WTC11 (cell line): Measurements from ENCODE around the gene RXRA. TPM values are rescaled to one million over a fixed set of nuclear protein-coding genes. Genes with fewer than 3 reads are reported as not detected.

Experiments used
- ATAC-seq: fragments of 200-7000 bp; cut with Tn5 transposase; 2 replicates; pipeline ENCODE4 v1.10.0; 2021; ENCODE audit warnings: mild to moderate bottlenecking, moderate library complexity
- CTCF ChIA-PET: fragments of 300-600 bp; sonication (Branson Sonifier 250); formaldehyde crosslinking; loops from one replicate; lab custom pipeline; 2021; ENCODE audit warnings: antibody characterized with exemption; lab: Charles Lee
- POLR2A ChIA-PET: fragments of 350-600 bp; sonication (Branson Sonifier 250); formaldehyde crosslinking; loops from one replicate; lab custom pipeline; 2021; ENCODE audit warnings: antibody characterized with exemption; lab: Charles Lee
- DNase-seq: peaks from one replicate; pipeline ENCODE4 v3.0.0; 2021; ENCODE audit warnings: low spot score
- H3K27ac Mint-ChIP-seq: 2 replicates; pipeline ENCODE4 v1.8.0; 2021; ENCODE audit warnings: mixed read lengths
- H3K27me3 Mint-ChIP-seq: 2 replicates; pipeline ENCODE4 v1.8.0; 2021; ENCODE audit warnings: low read depth, mild to moderate bottlenecking, moderate library complexity, mixed read lengths
- H3K36me3 Mint-ChIP-seq: 2 replicates; pipeline ENCODE4 v1.8.0; 2021; ENCODE audit warnings: mixed read lengths
- H3K4me1 Mint-ChIP-seq: 2 replicates; pipeline ENCODE4 v1.8.0; 2022; ENCODE audit warnings: mixed read lengths
- H3K4me3 Mint-ChIP-seq: 2 replicates; pipeline ENCODE4 v1.8.0; 2021; ENCODE audit warnings: mild to moderate bottlenecking, moderate library complexity, mixed read lengths
- H3K9me3 Mint-ChIP-seq: 2 replicates; pipeline ENCODE4 v1.8.0; 2021; ENCODE audit warnings: mixed read lengths
- AR ChIP-seq: fragments of 250-450 bp; sonication (Bioruptor Pico); IDR thresholded peaks from 2 replicates; pipeline ENCODE4 v1.9.0; 2021; ENCODE audit warnings: mild to moderate bottlenecking
- ATF2 ChIP-seq: sonication (generic); formaldehyde crosslinking; IDR thresholded peaks from 2 replicates; pipeline ENCODE4 v1.8.1; 2022; ENCODE audit warnings: low read depth, missing genetic modification reagents, borderline replicate concordance
- ATF3 ChIP-seq: sonication (generic); formaldehyde crosslinking; conservative IDR thresholded peaks from 2 replicates; pipeline ENCODE4 v1.8.1; 2022; ENCODE audit warnings: mild to moderate bottlenecking, missing genetic modification reagents
- CREM ChIP-seq: sonication (generic); formaldehyde crosslinking; IDR thresholded peaks from 2 replicates; pipeline ENCODE4 v1.8.1; 2022; ENCODE audit warnings: mild to moderate bottlenecking, missing genetic modification reagents, moderate library complexity
- ESRRA ChIP-seq: sonication (generic); formaldehyde crosslinking; IDR thresholded peaks from 2 replicates; pipeline ENCODE4 v1.8.1; 2022; ENCODE audit warnings: mild to moderate bottlenecking, missing genetic modification reagents, borderline replicate concordance
- HMGXB4 ChIP-seq: sonication (generic); formaldehyde crosslinking; IDR thresholded peaks from 2 replicates; pipeline ENCODE4 v1.8.1; 2023; ENCODE audit warnings: mild to moderate bottlenecking, moderate library complexity, missing genetic modification reagents
- MLX ChIP-seq: sonication (generic); formaldehyde crosslinking; IDR thresholded peaks from 2 replicates; pipeline ENCODE4 v1.8.1; 2023; ENCODE audit warnings: mild to moderate bottlenecking, missing genetic modification reagents, moderate library complexity
- NFE2L1 ChIP-seq: sonication (generic); formaldehyde crosslinking; IDR thresholded peaks from 2 replicates; pipeline ENCODE4 v1.8.1; 2023; ENCODE audit warnings: missing genetic modification reagents
- NFYB ChIP-seq: sonication (generic); formaldehyde crosslinking; conservative IDR thresholded peaks from 2 replicates; pipeline ENCODE4 v1.8.0; 2022; ENCODE audit warnings: low read depth, missing genetic modification reagents
- PRDM15 ChIP-seq: sonication (generic); formaldehyde crosslinking; IDR thresholded peaks from 2 replicates; pipeline ENCODE4 v1.8.0; 2022; ENCODE audit warnings: missing genetic modification reagents
- RELA ChIP-seq: sonication (generic); formaldehyde crosslinking; IDR thresholded peaks from 2 replicates; pipeline ENCODE4 v1.8.1; 2022; ENCODE audit warnings: missing genetic modification reagents, mild to moderate bottlenecking, borderline replicate concordance
- TCF7 ChIP-seq: sonication (generic); formaldehyde crosslinking; IDR thresholded peaks from 2 replicates; pipeline ENCODE4 v1.8.0; 2022; ENCODE audit warnings: mild to moderate bottlenecking, low read depth, missing genetic modification reagents, moderate library complexity
- TEAD4 ChIP-seq: sonication (generic); formaldehyde crosslinking; IDR thresholded peaks from 2 replicates; pipeline ENCODE4 v1.8.0; 2022; ENCODE audit warnings: mild to moderate bottlenecking, missing genetic modification reagents
- ZNF232 ChIP-seq: sonication (generic); formaldehyde crosslinking; IDR thresholded peaks from 2 replicates; pipeline ENCODE4 v1.8.0; 2022; ENCODE audit warnings: mild to moderate bottlenecking, missing genetic modification reagents
- ZSCAN18 ChIP-seq: fragments of 250-450 bp; sonication (Bioruptor Pico); IDR thresholded peaks from 2 replicates; pipeline ENCODE4 v2.1.2; 2022; ENCODE audit warnings: mild to moderate bottlenecking, moderate library complexity
- total RNA-seq: library from RNA; stranded (reverse); gene quantifications from 3 replicates; pipeline ENCODE4 v1.2.3, GENCODE V29; 2021

RXRA gene
- total RNA-seq, 1 experiment from 2014 or later: 27.5 TPM

- H3K4me3 Mint-ChIP-seq: no peak overlapping the region
- no peaks in the 10 kb centered on the region for H3K9me3 Mint-ChIP-seq
- ChIA-PET POLR2A (no interaction called here), CTCF (interaction anchor here (0.5 kb wide), 1 partner anchor 1247 kb away, joined by 4 read pairs; no protein-coding TSS in a partner anchor)
- H3K27me3 Mint-ChIP-seq: no peaks in the 10 kb centered on the region
- DNase-seq (no peak), ATAC-seq (no peak)
- TF ChIP-seq NFE2L1 (CRISPR knock-in tag): no peak
- peaks cover 6% of the 10 kb centered on the region; the same call in 1 of the 2 replicates for H3K4me1 Mint-ChIP-seq
- H3K27ac Mint-ChIP-seq: peak overlapping the region; percentile 65; the same call in 1 of the 2 replicates
- no peaks in the 10 kb centered on the region for H3K36me3 Mint-ChIP-seq
These were observed 10.0 kb downstream of the RXRA start for GRCh38 chr9:134336228-134336627.

- DNase-seq (no peak), ATAC-seq (no peak)
- Mint-ChIP-seq H3K27me3 (no peaks in the 10 kb centered on the region), H3K27ac (peak overlapping the region; percentile 98; the same call in 1 of the 2 replicates), H3K9me3 (no peaks in the 10 kb centered on the region), H3K4me1 (peaks cover 6% of the 10 kb centered on the region; the same call in 1 of the 2 replicates), H3K36me3 (no peaks in the 10 kb centered on the region), H3K4me3 (no peak overlapping the region)
- ChIA-PET CTCF (no interaction called here), POLR2A (no interaction called here)
- TF ChIP-seq ATF3 (CRISPR knock-in tag): no peak
- TF ChIP-seq TEAD4 (CRISPR knock-in tag): no peak
- TF ChIP-seq TCF7 (CRISPR knock-in tag): no peak
- no peak for TF ChIP-seq ZSCAN18
- no peak for TF ChIP-seq CREM
- no peak for TF ChIP-seq HMGXB4 (CRISPR knock-in tag)
- no peak for TF ChIP-seq NFYB (CRISPR knock-in tag)
- no peak for TF ChIP-seq PRDM15
- TF ChIP-seq ZNF232 (CRISPR knock-in tag): no peak
- TF ChIP-seq AR (CRISPR knock-in tag): no peak
- TF ChIP-seq ATF2 (CRISPR knock-in tag): no peak
- no peak for TF ChIP-seq RELA (CRISPR knock-in tag)
- TF ChIP-seq MLX (CRISPR knock-in tag): no peak
- no peak for TF ChIP-seq ESRRA (CRISPR knock-in tag)
These were observed 10.7 kb downstream of the RXRA start for GRCh38 chr9:134336924-134337323.
